Breast epithelium (tissue), 4 donors: ENCODE measurements around the gene XDH. TPM values are rescaled to one million over a fixed set of nuclear protein-coding genes. Genes with fewer than 3 reads are reported as not detected.

Experiments used
- DNase-seq, 2 donors: peaks; one replicate each; pipeline ENCODE4 v3.0.0-alpha.2; 2019; ENCODE audit warnings: low spot score in 2 of 2
- H3K27ac ChIP-seq, 2 donors: fragments of 200-600 bp; sonication (generic) in 1 of 2; one replicate each; pipeline ENCODE4 v1.5.1; 2016 to 2019; ENCODE audit warnings: mild to moderate bottlenecking in 1 of 2
- H3K27me3 ChIP-seq, 2 donors: fragments of 200-600 bp; sonication (generic) in 1 of 2; one replicate each; pipeline versions ENCODE4 v1.5.1 to v1.6.0; 2017 to 2019; ENCODE audit warnings: control low read depth in 1 of 2, mild to moderate bottlenecking in 1 of 2
- H3K36me3 ChIP-seq: fragments of 200-600 bp; one replicate; pipeline ENCODE4 v1.5.1; 2019
- H3K4me1 ChIP-seq, 2 donors: fragments of 200-600 bp; sonication (generic); one replicate each; pipeline ENCODE4 v1.5.1; 2016 to 2019; ENCODE audit warnings: control low read depth in 1 of 2
- H3K4me3 ChIP-seq, 3 donors: fragments of 200-600 bp; sonication (generic); 1 replicate in 2 of 3; 2 replicates in 1 of 3; pipeline ENCODE4 v1.5.1; 2016 to 2019; ENCODE audit warnings: mild to moderate bottlenecking in 3 of 3, moderate library complexity in 2 of 3
- H3K9me3 ChIP-seq, 2 donors: fragments of 200-600 bp; sonication (generic) in 1 of 2; one replicate each; pipeline ENCODE4 v1.5.1; 2016 to 2019; ENCODE audit warnings: control low read depth in 1 of 2
- CTCF ChIP-seq, 3 donors: fragments of 450-650 bp; IDR thresholded peaks; one replicate each; pipeline ENCODE4 v1.5.1; 2016 to 2017; ENCODE audit warnings: antibody characterized with exemption in 3 of 3, mild to moderate bottlenecking in 3 of 3, moderate library complexity in 3 of 3
- POLR2A ChIP-seq: fragments of 450-650 bp; IDR thresholded peaks from one replicate; pipeline ENCODE4 v1.6.1; 2016; ENCODE audit warnings: antibody characterized with exemption, mild to moderate bottlenecking, moderate library complexity
- POLR2AphosphoS5 ChIP-seq, 3 donors: sonication (generic); formaldehyde crosslinking; IDR thresholded peaks; one replicate each; pipeline ENCODE4 v1.6.1; 2017; ENCODE audit warnings: antibody characterized with exemption in 3 of 3
- intact Hi-C: fragments of 100-400 bp; cut with DNase I; formaldehyde crosslinking; loops from one replicate; pipeline ENCODE4 v1.15.1; 2023; ENCODE audit warnings: low total_unique reads
- total RNA-seq, 3 donors: library from RNA; depleted of rRNA; stranded (reverse); fragments of >200 nt; gene quantifications; one replicate each; pipeline ENCODE4 v1.1.0, GENCODE V29; 2016

Gene XDH
- total RNA-seq, 3 donors from 2014 or later = 0.16 to 6.9 (median 1.3) TPM

- no peak overlapping the region for H3K4me3 ChIP-seq
- H3K4me1 ChIP-seq = no peaks in the 10 kb centered on the region
- TF ChIP-seq CTCF (IDR thresholded peaks at IDR 0.05) (no peak), POLR2A (no peak)
- intact Hi-C loops = no loop called here
- no peaks in the 10 kb centered on the region for H3K9me3 ChIP-seq
- H3K27ac ChIP-seq = no peak overlapping the region
- no peaks in the 10 kb centered on the region for H3K36me3 ChIP-seq
- DNase-seq = no peak
- no peaks in the 10 kb centered on the region for H3K27me3 ChIP-seq
Observed at GRCh38 chr2:31332521-31332920, 82.0 kb downstream of the XDH start.

- no peak for TF ChIP-seq POLR2AphosphoS5 (IDR thresholded peaks at IDR 0.05)
- no peak for TF ChIP-seq POLR2A
- no peak for TF ChIP-seq CTCF (IDR thresholded peaks at IDR 0.05)
- intact Hi-C loops = no loop called here
- Histone ChIP-seq H3K27ac (no peak overlapping the region), H3K4me1 (no peaks in the 10 kb centered on the region), H3K36me3 (no peaks in the 10 kb centered on the region), H3K9me3 (no peaks in the 10 kb centered on the region), H3K4me3 (no peak overlapping the region), H3K27me3 (no peaks in the 10 kb centered on the region)
- DNase-seq = no peak
Observed at GRCh38 chr2:31331156-31331555, 83.4 kb downstream of the XDH start.

- Histone ChIP-seq H3K4me1 (no peaks in the 10 kb centered on the region), H3K9me3 (no peaks in the 10 kb centered on the region), H3K27me3 (no peaks in the 10 kb centered on the region), H3K36me3 (no peaks in the 10 kb centered on the region), H3K4me3 (no peak overlapping the region), H3K27ac (no peak overlapping the region)
- intact Hi-C loops = no loop called here
- TF ChIP-seq POLR2A = no peak
- TF ChIP-seq CTCF (IDR thresholded peaks at IDR 0.05) = no peak
- no peak for TF ChIP-seq POLR2AphosphoS5 (IDR thresholded peaks at IDR 0.05)
- DNase-seq = no peak
Observed at GRCh38 chr2:31329081-31329625, 85.4 kb downstream of the XDH start.

- Histone ChIP-seq H3K27ac (no peak overlapping the region), H3K36me3 (no peaks in the 10 kb centered on the region), H3K4me3 (no peak overlapping the region), H3K9me3 (no peaks in the 10 kb centered on the region), H3K27me3 (no peaks in the 10 kb centered on the region), H3K4me1 (no peaks in the 10 kb centered on the region)
- intact Hi-C loops = no loop called here
- TF ChIP-seq CTCF (IDR thresholded peaks at IDR 0.05) = no peak
- TF ChIP-seq POLR2A = no peak
- TF ChIP-seq POLR2AphosphoS5 (IDR thresholded peaks at IDR 0.05) = no peak
- DNase-seq = no peak
Observed at GRCh38 chr2:31328026-31328425, 86.5 kb downstream of the XDH start.

GRCh38 chr2:31327505-31327904 is 87.0 kb downstream of the XDH start:
- intact Hi-C loops = no loop called here
- H3K27me3 ChIP-seq = no peaks in the 10 kb centered on the region
- no peak overlapping the region for H3K27ac ChIP-seq
- H3K4me3 ChIP-seq = no peak overlapping the region
- H3K4me1 ChIP-seq = no peaks in the 10 kb centered on the region
- TF ChIP-seq POLR2AphosphoS5 (IDR thresholded peaks at IDR 0.05) (no peak), CTCF (IDR thresholded peaks at IDR 0.05) (no peak), POLR2A (no peak)
- no peaks in the 10 kb centered on the region for H3K36me3 ChIP-seq
- no peak for DNase-seq
- H3K9me3 ChIP-seq = no peaks in the 10 kb centered on the region
